RPMI7951 (cell line): ENCODE measurements around the gene MLC1. TPM values are rescaled to one million over a fixed set of nuclear protein-coding genes. Genes with fewer than 3 reads are reported as not detected.

Source experiments
- DNase-seq: peaks from one replicate; pipeline ENCODE4 v3.0.0-alpha.2; 2012; ENCODE audit warnings: low read depth
- total RNA-seq: library from RNA; depleted of rRNA; stranded (reverse); fragments of >200 nt; shearing (Covaris generic); gene quantifications from 2 replicates; pipeline ENCODE4 v1.2.3, GENCODE V29; 2014; rRNA removed

The MLC1 gene
- total RNA-seq, 1 experiment from 2014 or later, result not detected

DNA sequence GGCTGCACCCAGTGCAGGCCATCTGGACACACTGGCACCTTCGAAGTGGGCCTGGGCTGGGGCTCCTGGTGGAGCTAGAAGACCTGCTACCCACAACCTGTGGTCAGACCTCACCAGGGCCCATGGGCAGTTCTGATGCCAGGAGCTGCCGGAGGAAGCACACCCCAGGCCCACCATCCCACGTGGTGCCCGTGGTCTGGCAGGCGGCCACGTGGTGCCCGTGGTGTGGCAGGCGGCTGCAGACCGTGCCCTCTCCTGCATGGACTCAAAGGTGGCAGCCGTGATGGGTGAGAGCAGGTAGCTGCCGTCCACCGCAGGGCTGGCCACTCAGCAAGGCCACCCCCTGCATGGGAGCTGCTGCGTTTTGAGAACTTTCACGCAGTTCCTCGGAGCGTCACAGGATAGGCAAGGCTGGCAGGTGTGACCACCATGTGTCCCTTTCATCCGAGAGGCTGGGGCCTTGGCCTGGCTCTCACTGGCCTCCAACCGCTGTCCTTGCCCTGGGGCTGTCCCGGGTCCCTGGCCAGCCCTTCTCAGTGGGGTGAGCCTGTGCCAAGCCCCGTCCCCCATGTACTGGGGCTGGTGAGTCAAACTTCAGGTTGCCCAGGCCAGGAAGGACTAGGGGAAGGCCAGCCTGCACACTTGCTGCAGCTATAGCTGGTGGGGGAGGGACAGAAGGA is 68.8 kb downstream of the MLC1 start:
- DNase-seq, result peak; percentile 65

GRCh38 chr22:50015451-50016307 is 69.5 kb downstream of the MLC1 start:
- no peak for DNase-seq

DNA sequence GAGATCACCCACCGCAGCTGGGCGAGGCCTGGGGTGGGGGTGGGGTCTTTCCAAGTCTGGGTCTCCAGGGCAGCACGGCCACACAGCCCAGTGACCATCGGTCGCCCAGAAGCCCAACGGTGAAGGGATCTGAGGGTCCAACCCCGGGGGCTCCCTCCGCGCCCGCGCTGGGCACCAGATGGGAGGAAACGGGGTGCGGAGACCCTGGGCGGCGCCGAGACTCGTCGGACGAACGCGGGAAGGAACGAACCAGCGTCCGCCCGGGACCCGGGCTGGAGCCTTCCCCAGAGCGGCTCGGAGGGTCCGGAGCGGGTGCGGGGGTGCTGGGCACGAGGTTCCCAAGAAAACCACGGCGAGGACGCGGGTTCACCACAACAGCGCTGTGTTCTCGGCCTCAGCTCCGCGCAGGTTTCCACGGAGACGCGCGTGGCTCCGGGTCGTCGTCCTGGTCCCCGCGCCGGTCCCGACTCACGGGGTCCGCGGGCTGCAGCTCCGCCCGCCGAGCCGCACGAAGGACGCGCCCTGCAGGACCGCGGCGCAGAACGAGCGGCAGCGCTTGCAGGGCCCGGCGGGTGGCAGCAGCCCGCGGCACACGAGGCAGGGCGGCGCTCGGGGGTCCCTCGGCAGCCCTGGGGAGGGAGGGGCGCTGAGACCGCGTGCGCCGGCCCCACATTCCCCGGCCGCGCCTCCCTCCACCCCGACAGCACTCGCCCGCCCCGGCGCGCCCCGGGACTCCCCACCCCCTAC is 70.4 kb downstream of the MLC1 start:
- DNase-seq, result no peak

DNA sequence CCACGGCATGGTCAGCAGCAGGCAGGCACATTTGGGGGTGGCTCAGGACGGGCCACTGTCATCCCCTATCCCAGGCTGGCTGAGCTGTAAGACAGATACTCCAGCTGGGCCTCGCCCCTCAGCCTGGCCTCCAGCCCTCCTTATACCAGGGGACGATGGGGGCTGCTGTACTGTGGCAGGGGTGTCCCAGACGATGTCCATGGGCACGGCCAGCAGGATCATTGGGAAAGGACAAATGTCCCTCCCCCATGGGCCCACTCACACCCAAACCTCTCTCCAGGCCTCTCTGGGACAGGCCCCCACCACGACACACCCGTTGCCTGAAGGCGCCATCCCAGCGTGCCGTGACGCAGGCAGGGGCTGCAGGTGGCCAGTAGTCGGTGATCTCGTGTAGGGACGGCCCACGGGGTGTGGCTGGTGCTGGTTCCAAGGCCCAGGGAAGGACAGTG is 71.1 kb downstream of the MLC1 start:
- no peak for DNase-seq

GRCh38 chr22:50012211-50013181 is 72.7 kb downstream of the MLC1 start, which contains the start of gene IL17REL:
TSS of gene IL17REL (minus strand) at chr22:50012765. CDS start at chr22:50012646, 119 bp downstream.
- DNase-seq, result peak; percentile 28

DNA sequence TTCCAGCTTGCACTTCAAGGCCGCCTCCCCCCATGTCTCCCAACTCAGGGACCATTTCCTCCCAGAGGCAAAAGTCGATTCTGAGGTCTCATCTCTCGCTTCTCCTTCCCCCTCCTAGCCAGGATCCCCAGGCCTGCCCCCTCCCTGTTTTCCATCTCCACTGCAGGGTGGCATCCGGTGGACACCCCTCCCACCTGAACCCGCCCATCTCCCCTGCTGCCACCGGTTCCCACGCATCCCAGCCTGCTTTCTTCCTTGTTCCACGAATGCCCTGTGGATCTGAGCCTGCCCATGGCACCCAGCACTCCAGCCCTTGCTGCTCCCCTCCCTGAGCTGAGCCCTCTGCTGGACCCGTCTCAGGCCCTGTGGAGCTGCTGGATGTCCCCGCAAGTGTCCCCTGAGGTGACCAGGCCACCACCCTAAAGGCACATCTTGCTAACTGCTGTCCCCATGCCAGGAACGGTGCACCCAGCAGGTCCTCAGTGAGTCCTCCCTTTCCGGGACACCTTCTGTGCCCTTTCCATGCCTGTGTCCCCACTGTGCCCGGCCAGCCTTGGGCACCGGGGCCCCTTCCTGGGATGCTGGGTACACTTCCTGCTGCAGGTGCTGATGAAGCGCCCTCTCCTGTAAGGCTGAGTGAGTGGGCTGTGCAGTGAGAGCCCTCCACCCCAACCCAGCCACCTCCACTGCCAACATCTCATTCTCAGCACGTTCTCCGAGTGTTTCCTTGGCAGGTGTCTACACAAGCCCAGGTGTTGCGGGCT is 73.6 kb downstream of the MLC1 start:
- DNase-seq, result no peak

- DNase-seq, result no peak
These were observed 74.4 kb downstream of the MLC1 start for GRCh38 chr22:50010676-50011446.

- no peak for DNase-seq
These were observed 75.2 kb downstream of the MLC1 start for GRCh38 chr22:50009765-50010675.

Other genes with a start within 250 kb of the MLC1 start
- 7.3 and 7.7 TPM in 2 replicates for gene ZBED4, start 231.6 kb downstream of the MLC1 start, total RNA-seq
- gene ALG12, start 167.0 kb downstream of the MLC1 start, total RNA-seq, result 15.0 and 18.7 TPM in 2 replicates
- 49.7 and 56.7 TPM in 2 replicates for gene CRELD2, start 166.8 kb downstream of the MLC1 start, total RNA-seq
- 9.3 and 12.7 TPM in 2 replicates for gene PIM3, start 124.7 kb downstream of the MLC1 start, total RNA-seq
- gene IL17REL, start 72.7 kb downstream of the MLC1 start, total RNA-seq, result not detected in 2 replicates
- not detected in 2 replicates for gene TTLL8, start 27.1 kb downstream of the MLC1 start, total RNA-seq
- 0.29 TPM in 1 of 2 replicates, not detected in the other for gene MOV10L1, start 4.6 kb upstream of the MLC1 start, total RNA-seq
- 0.49 TPM in 1 of 2 replicates, not detected in the other for gene PANX2, start 85.3 kb upstream of the MLC1 start, total RNA-seq
- gene TRABD, start 100.5 kb upstream of the MLC1 start, total RNA-seq, result 11.2 and 11.6 TPM in 2 replicates
- gene SELENOO, start 115.6 kb upstream of the MLC1 start, total RNA-seq, result 9.4 and 13.7 TPM in 2 replicates
- 6.7 and 7.1 TPM in 2 replicates for gene TUBGCP6, start 159.6 kb upstream of the MLC1 start, total RNA-seq
- gene HDAC10, start 165.8 kb upstream of the MLC1 start, total RNA-seq, result 4.2 and 5.0 TPM in 2 replicates
- 6.7 and 13.2 TPM in 2 replicates for gene MAPK12, start 176.3 kb upstream of the MLC1 start, total RNA-seq
- 1.8 TPM in 2 replicates for gene MAPK11, start 185.0 kb upstream of the MLC1 start, total RNA-seq
- 27.6 and 37.1 TPM in 2 replicates for gene PLXNB2, start 222.2 kb upstream of the MLC1 start, total RNA-seq
- gene DENND6B, start 241.6 kb upstream of the MLC1 start, total RNA-seq, result 0.68 and 2.2 TPM in 2 replicates